ENCODE results near the gene STARD10.

DNA sequence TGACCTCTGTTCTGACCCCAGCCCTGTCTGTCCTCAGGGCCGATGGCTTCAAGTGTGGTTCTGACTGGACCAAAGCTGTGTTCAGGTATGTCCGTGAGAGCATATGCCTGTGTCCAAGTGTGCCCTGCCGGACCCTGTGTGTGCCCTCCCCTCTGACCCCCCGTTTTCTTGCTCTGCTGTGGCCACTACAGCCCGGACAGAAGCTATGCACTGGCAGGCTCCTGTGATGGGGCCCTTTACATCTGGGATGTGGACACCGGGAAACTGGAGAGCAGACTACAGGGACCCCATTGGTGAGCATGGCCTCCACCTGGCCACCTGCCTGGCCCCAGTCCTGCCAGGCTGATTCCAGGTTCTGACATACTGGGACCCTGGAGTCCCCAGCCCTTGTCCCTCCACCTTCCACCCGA, 34.9 kb upstream of the STARD10 start:
- TF ChIP-seq, protein P1, sequence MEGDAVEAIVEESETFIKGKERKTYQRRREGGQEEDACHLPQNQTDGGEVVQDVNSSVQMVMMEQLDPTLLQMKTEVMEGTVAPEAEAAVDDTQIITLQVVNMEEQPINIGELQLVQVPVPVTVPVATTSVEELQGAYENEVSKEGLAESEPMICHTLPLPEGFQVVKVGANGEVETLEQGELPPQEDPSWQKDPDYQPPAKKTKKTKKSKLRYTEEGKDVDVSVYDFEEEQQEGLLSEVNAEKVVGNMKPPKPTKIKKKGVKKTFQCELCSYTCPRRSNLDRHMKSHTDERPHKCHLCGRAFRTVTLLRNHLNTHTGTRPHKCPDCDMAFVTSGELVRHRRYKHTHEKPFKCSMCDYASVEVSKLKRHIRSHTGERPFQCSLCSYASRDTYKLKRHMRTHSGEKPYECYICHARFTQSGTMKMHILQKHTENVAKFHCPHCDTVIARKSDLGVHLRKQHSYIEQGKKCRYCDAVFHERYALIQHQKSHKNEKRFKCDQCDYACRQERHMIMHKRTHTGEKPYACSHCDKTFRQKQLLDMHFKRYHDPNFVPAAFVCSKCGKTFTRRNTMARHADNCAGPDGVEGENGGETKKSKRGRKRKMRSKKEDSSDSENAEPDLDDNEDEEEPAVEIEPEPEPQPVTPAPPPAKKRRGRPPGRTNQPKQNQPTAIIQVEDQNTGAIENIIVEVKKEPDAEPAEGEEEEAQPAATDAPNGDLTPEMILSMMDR (IDR thresholded peaks at IDR 0.05 in 4 of 5, conservative IDR thresholded peaks at IDR 0.05 in 1 of 5) = no peak
- TF ChIP-seq POLR2A (IDR thresholded peaks at IDR 0.05) = no peak

Measured in gastrocnemius medialis (tissue), 4 donors.